NCI-H2081 treated with DMSO at 0.1 percent for 48 hours (cell line): ENCODE data around the gene EFHB.
A peak's percentile ranks its signal among the peaks of the same experiment; 100 is the strongest.
"Not testable (repeated sequence)": the region's sequence is repeated elsewhere in the genome, so short reads cannot be mapped to it uniquely, and the experiment has no call there.

Experiments
- DNase-seq: peaks from one replicate; lab custom pipeline; 2025; lab: John Stamatoyannopoulos, UW

Gene EFHB

DNA sequence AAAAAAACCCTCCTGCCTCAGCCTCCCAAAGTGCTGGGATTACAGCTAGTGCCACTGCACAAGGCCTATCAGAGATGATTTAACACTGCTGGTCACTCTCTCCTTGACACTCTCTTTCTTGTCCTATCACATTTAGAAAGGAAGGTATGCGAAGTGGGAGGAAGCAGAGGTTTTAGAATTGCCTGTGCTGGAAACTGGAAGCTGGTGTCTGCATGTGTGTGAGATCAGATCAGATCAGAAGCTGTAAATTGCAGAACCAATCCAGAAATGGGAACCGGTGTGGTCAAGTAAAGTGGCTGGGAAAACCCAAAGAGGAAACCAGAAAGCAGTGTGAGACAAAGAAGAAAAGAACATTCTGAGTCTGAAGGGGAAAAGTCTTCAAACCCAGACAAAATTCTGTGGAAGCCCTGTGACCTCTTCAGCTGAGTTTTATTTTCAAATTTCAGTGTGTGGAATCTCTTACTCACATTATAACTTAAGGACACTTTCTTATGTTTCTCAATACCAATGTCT, 2.8 kb downstream of the EFHB start:
- no peak for DNase-seq

DNA sequence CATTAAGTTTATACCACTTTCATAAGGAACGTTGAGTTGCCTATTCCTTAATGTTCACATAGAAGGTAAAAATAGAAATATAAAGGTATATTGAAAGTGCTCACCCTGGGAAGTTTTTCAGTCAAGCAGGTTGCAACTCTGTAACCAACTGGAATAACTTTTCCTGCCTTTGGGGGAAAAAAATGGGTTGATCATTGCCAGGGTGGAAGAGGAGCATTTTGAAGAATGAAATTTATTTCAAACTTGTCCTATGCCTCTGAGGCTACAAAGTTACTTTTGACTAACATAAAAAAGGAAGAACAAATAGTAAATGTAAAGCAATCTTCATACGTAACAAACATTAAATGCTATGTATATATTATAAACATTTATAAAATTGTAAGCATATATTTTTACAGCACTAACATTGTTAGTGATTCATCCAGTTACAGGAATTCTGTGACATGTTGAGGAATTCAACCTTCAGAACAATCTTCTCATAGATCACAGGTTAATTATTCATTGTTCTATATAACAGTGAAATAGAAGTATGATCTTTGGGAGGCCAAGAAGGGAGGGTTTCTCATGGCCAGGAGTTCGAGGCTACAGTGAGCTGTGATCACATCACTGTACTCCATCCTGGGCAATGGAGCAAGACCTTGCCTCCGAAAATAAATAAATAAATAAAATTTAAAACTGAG, 13.5 kb downstream of the EFHB start:
- DNase-seq = no peak

- DNase-seq = no peak
Measured at GRCh38 chr3:19917167-19917566, 16.9 kb downstream of the EFHB start.

DNA sequence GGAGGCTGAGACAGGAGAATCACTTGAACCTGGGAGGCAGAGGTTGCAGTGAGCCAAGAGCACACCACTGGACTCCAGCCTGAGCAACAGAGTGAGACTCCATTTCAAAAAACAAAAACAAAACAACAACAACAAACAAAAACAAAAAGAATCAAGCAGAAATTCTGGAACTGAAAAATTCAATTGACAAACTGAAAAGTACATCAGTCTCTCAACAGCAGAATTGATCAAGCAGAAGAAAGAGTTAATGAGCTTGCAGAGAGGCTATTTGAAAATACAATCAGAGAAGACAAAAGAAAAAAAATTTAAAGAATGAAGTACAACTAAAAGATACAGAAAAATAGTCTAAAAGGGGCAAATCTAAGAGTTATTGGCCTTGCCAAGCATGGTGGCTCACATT, 22.6 kb downstream of the EFHB start:
- DNase-seq = no peak

DNA sequence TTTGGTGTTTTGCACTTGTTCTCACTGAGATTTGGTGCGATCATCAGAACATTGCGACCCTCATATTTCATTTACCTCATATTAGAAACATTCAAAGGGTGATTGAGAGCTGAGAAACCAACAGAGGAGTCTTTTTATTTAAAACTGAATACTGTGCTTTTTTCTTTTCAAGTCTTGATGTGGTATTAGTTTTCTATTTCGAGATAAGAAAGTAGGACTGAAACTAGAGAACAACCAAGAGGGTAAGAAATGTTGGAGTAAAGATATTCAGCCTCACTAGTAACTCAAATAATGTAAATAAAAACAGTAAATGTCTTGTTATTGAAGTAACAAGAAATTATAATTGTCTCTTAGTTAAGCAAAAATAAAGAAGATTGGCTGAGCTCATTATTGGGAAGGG, 26.5 kb downstream of the EFHB start:
- DNase-seq = no peak

- no peak for DNase-seq
Measured at GRCh38 chr3:19903649-19904048, 30.4 kb downstream of the EFHB start.

GRCh38 chr3:19901918-19902317, 32.1 kb downstream of the EFHB start:
- no peak for DNase-seq

DNA sequence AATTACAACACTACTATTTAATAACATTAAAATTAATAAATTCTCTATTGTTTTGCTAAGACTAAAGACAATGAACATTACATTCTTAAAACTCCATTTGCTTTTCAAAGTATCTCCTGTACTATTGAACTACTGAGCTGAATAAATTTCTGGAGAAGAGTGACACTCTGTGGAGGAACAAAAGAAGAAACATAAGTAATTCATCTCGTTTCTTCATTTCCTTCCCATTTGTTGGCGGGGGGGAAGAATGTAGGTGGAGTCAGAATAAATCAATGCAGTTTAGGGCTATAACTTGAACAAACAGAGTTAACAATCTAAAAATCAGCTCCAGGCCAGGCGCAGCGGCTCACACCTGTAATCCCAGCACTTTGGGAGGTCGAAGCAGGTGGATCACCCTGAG, 32.7 kb downstream of the EFHB start:
- no peak for DNase-seq

DNA sequence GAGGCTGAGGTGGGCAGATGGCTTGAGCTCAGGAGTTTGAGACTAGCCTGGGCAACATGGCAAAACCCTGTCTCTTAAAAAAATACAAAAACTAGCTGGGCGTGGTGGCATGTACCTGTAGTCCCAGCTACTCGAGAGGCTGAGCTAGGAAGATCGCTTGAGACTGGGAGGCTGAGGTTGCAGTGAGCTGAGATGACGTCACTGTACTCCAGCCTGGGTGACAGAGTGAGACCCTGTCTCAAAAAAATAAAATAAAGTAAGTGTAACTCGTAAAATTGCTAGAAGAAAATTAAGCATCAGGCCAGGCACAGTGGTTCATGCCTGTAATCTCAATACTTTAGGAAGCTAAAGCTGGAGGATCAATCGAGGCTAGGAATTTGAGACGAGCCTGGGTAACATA, 34.2 kb downstream of the EFHB start:
- not testable (repeated sequence) for DNase-seq

DNA sequence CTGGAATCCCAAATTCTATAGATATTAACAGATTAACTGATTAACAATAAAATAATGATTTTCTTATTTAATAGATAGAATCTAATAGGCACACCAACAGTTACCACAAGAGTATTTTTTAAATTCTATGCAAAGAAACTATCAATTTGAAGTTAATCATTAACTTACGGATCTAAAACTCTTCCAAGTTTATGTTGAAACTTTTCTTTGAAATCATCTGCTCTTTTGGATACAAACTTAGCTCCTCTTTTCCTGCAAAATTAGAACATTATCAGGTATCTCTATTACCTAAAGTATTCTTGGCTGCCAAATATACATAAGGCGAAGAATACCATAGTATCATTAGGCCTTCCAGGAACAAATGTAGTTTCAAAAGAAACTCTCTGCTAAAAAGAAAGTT, 34.8 kb downstream of the EFHB start:
- DNase-seq = no peak

DNA sequence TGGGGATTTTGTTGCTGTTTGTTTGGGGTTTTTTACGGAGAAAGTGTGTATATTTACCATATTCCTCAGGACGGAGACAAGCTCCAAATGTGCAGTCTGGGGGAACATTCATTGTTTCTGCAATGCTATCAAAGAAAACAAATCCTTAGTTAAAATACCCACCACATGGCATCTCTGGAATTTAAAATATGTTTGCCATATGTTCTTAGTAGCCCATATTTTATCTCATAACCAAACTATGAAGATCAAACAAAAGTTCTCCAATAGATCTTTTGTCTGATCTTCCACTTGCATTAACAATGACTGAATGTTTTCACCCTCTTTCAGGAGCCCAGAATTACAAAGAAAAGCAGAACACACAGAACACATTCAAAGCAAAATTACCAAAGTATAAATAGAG, 35.3 kb downstream of the EFHB start:
- no peak for DNase-seq

DNA sequence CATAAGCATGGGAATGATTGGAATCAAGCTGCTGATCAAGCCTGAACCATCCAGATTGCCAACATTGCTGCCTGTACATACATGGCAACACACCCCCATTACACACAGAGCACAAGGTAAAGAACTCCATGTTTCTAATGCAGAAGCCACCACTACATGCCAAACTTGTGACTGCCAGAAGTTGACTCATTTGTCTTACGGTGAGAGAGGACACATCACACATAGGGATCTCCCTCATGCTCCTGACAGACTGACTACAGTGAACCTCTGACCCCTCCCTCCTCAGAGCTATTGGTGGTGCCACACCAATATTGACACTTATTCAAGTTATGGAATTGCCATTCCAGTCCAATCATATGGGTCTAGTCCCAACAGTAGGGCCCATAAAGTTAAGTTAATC, 42.3 kb downstream of the EFHB start:
- DNase-seq = no peak

- DNase-seq = no peak
Measured at GRCh38 chr3:19888428-19889152, 45.4 kb downstream of the EFHB start.

GRCh38 chr3:19887122-19887521, 46.9 kb downstream of the EFHB start:
- not testable (repeated sequence) for DNase-seq

DNA sequence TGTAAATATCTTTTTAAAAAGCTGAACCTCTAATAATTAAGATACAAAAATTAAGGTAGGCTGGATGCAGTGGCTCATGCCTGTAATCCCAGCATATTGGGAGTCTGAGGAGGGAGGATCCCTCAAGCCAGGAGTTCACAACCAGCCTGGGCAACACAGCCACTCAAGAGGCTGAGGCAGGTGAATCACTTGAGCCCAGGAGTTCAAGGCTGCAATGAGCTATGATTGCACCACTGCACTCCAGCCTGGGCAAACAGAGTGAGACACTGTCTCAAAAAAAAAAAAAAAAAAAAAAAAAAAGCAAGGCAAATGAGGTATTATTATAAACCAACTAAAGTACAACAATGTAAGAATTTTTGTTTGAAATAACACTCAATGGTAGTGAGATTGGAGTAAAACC, 47.6 kb downstream of the EFHB start:
- no peak for DNase-seq

DNA sequence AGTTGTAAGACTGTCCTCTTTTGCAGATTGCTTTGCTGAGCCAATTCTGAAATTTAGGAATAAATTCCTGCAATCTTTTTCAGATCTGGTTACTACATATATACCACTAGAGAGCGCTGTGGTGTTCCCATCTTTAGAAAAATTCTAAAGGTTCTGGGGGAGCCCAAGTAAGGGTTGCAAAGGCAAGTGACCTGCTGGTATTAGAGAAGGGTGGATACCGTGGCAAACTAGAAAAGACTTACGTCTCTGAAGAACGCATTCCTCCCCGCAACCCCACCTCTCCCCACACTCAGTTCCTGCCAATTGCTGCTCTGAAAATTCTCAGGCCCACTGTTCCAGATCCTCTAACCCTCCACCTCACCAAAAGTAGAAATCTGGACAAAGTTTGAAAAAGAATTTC, 48.5 kb downstream of the EFHB start:
- no peak for DNase-seq

- DNase-seq = no peak
Measured at GRCh38 chr3:19881852-19882251, 52.2 kb downstream of the EFHB start.

DNA sequence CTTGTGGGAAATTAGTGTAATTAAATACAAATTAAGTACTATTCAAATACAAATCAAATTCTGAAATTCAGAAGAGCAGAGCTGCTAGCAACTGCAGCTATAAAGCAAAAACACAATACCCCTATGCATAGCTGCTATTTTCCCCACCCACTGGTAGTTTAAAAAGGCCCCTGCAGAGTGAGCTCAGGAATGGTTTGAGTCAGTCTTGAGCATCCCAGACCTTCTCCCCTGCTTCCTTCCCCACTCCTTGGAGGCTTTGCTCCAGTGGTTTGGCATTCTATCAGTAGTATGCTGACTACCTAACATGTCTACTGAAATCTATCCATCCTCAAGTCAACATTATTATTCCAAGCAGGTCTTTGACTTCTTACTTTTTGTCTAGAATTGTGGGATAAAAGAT, 53.0 kb downstream of the EFHB start:
- DNase-seq = no peak

DNA sequence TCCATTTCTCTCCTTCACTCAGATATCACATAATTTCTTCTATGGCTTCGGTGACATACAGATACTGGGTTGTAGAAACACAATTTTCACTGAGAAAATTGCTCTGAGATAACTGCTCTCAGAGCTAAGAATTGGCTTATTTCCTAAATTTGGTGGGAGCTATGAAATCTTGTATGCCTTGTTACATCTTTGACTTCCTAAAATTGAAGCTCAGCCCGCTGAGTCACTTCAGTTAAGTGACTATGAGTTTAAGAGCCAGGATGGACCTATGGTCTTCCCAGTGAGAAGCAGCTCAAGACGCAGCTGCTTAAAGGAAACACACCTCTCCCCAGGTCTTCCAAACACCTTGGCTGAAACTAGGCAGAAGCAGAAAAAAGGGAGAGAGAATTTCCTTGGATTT, 56.4 kb downstream of the EFHB start:
- no peak for DNase-seq

DNA sequence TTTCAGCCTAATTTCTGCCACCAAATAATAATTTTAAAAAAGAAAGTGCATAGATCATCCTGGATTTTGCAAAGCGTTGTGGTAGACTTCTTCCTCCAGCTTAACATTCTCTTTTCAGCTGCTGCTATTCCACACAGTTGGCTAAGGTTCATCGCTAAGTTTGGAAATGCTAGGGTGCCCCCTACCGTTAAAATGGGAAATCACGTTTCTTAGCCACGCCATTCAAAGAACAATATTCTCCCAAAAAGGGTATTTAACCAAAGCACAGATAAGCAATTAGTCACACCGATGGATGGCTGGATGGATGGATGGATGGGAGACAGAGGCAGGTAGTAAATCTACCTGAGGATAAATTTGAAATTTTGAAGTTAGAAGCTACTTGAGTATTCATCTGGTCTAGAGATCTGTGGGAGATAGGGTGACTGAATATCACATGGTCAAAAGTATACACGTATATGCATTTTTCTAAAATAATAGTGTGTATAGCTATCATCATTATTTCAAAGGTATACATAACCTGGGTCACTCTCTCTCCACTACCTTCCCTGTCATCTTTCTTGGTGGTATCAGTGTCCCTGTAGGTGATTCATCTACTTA, 67.2 kb downstream of the EFHB start:
- peak; percentile 7 for DNase-seq

GRCh38 chr3:19855318-19855717, 78.7 kb downstream of the EFHB start:
- DNase-seq = not testable (repeated sequence)

GRCh38 chr3:19846609-19847008, 87.4 kb downstream of the EFHB start:
- not testable (repeated sequence) for DNase-seq
